Measurements from ENCODE around the gene PLPPR3.
"Not testable (repeated sequence)": the region's sequence is repeated elsewhere in the genome, so short reads cannot be mapped to it uniquely, and the experiment has no call there.

PLPPR3 gene

GRCh38 chr19:850979-851335 lies 29.2 kb upstream of the PLPPR3 start:
- DNase-seq (ENCODE audit: low read depth in 1 of 2, low spot score in 1 of 2): no peak
- Histone ChIP-seq H3K27ac (replicated peaks) (peak overlapping the region; percentile 77), H3K4me3 (replicated peaks; ENCODE audit: insufficient read depth, low read length) (peak overlapping the region; percentile 35), H3K27me3 (ENCODE audit: insufficient read depth, poor library complexity, severe bottlenecking) (no peaks in the 10 kb centered on the region)
- TF ChIP-seq GABPA (IDR thresholded peaks at IDR 0.05; ENCODE audit: low read depth) (no peak), REST (IDR thresholded peaks at IDR 0.05; ENCODE audit: insufficient replicate concordance, low read depth) (no peak), CTCF (IDR thresholded peaks at IDR 0.05; ENCODE audit: insufficient read depth, low read length) (no peak), SPI1 (IDR thresholded peaks at IDR 0.05; ENCODE audit: borderline replicate concordance, low read depth) (no peak), POLR2AphosphoS5 (IDR thresholded peaks at IDR 0.05; ENCODE audit: low read depth) (no peak)

- peak overlapping the region; percentile 35 for H3K4me3 ChIP-seq (replicated peaks; ENCODE audit: insufficient read depth, low read length)
- DNase-seq (ENCODE audit: low read depth in 1 of 2, low spot score in 1 of 2): peak; percentile 83 to 95
- TF ChIP-seq REST (IDR thresholded peaks at IDR 0.05; ENCODE audit: insufficient replicate concordance, low read depth): no peak
- TF ChIP-seq SPI1 (IDR thresholded peaks at IDR 0.05; ENCODE audit: borderline replicate concordance, low read depth): peak; percentile 34; the same call in 1 of the 2 replicates
- no peak for TF ChIP-seq GABPA (IDR thresholded peaks at IDR 0.05; ENCODE audit: low read depth)
- TF ChIP-seq POLR2AphosphoS5 (IDR thresholded peaks at IDR 0.05; ENCODE audit: low read depth): peak; percentile 76; the same call in 1 of the 2 replicates
- no peak for TF ChIP-seq CTCF (IDR thresholded peaks at IDR 0.05; ENCODE audit: insufficient read depth, low read length)
- peak overlapping the region; percentile 77 for H3K27ac ChIP-seq (replicated peaks)
- H3K27me3 ChIP-seq (ENCODE audit: insufficient read depth, poor library complexity, severe bottlenecking): no peaks in the 10 kb centered on the region
These were observed 28.6 kb upstream of the PLPPR3 start for GRCh38 chr19:850221-850978.

GRCh38 chr19:849195-849594 lies 27.4 kb upstream of the PLPPR3 start:
- H3K27me3 ChIP-seq (ENCODE audit: insufficient read depth, poor library complexity, severe bottlenecking); DNase-seq (ENCODE audit: low read depth in 1 of 2, low spot score in 1 of 2); H3K27ac ChIP-seq (replicated peaks); H3K4me3 ChIP-seq (replicated peaks; ENCODE audit: insufficient read depth, low read length): not testable (repeated sequence)

GRCh38 chr19:848386-848921 lies 26.7 kb upstream of the PLPPR3 start:
- Histone ChIP-seq H3K27ac (replicated peaks) (0 out of 2 replicates have a peak overlapping the region, but pooled peaks have one; percentile 6), H3K27me3 (ENCODE audit: insufficient read depth, poor library complexity, severe bottlenecking) (no peaks in the 10 kb centered on the region), H3K4me3 (replicated peaks; ENCODE audit: insufficient read depth, low read length) (no peak overlapping the region)
- peak in 1 of 2 experiments; percentile 73 for DNase-seq (ENCODE audit: low read depth in 1 of 2, low spot score in 1 of 2)
- TF ChIP-seq SPI1 (IDR thresholded peaks at IDR 0.05; ENCODE audit: borderline replicate concordance, low read depth): no peak
- TF ChIP-seq POLR2AphosphoS5 (IDR thresholded peaks at IDR 0.05; ENCODE audit: low read depth): peak; percentile 97
